ENCODE results near the gene NPIPB2. TPM values are rescaled to one million over a fixed set of nuclear protein-coding genes. Genes with fewer than 3 reads are reported as not detected.
"Not testable (repeated sequence)": the region's sequence is repeated elsewhere in the genome, so short reads cannot be mapped to it uniquely, and the experiment has no call there.

Gene NPIPB2
- total and polyA plus RNA-seq, 2 donors (not counting 1 experiment from before 2014, with no cell fraction given), result 1.2 to 3.3 TPM

DNA sequence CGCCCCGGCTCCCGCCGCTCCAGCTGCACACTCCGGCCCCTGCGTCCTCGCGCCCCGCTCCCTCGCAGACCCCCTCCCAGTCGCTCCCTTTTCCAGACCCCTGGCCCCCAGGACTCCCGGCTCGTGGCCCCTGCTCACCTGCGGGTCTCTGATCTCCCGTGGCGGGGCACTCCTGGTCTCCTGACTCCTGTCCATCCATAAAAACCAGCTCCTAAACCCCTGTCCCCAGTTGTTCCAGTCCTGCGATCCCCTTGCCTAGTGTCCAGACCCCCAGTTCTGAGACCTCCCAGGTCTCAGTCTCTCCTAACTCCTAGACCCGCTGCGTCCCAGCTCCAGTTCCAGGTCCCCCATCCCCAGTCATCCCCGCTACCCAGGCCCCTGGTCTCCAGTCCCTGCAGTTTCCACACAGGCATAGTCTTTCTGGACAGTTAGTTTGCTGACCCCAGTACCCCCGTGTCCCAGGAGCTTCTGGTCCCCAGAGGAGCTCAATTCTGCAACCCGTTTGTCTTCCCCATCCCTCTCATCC is 35.1 kb upstream of the NPIPB2 start:
- Histone ChIP-seq H3K27me3 (ENCODE audit: control insufficient read depth, insufficient read depth, low read length) (no peaks in the 10 kb centered on the region), H3K4me1 (ENCODE audit: control insufficient read depth, extremely low read depth, insufficient read depth, low read length) (no peaks in the 10 kb centered on the region), H3K9me3 (ENCODE audit: control insufficient read depth, insufficient read depth, low read depth, low read length) (no peaks in the 10 kb centered on the region), H3K36me3 (ENCODE audit: control insufficient read depth, insufficient read depth, low read length) (no peaks in the 10 kb centered on the region), H4K20me1 (ENCODE audit: control insufficient read depth, extremely low read depth, insufficient read depth, low read length) (no peaks in the 10 kb centered on the region), H3K4me2 (ENCODE audit: extremely low read depth, insufficient read depth, low read length) (peak overlapping the region; percentile 61), H2AFZ (ENCODE audit: low read length) (peak overlapping the region; percentile 50), H3K79me2 (ENCODE audit: control insufficient read depth, insufficient read depth, low read length) (peaks cover 13% of the 10 kb centered on the region), H3K27ac (ENCODE audit: insufficient read depth, low read length) (peak overlapping the region; percentile 35), H3K4me3 (replicated peaks in 1 of 4; ENCODE audit: control extremely low read depth in 1 of 4, insufficient read depth in 1 of 4, low read depth in 3 of 4, low read length in 4 of 4) (peak overlapping the region; percentile 86 to 97 (median 92)), H3K9ac (ENCODE audit: insufficient read depth, low read length) (peak overlapping the region; percentile 76)
- no peak for DNase-seq (ENCODE audit: low read depth in 2 of 2)
- TF ChIP-seq, protein P1, sequence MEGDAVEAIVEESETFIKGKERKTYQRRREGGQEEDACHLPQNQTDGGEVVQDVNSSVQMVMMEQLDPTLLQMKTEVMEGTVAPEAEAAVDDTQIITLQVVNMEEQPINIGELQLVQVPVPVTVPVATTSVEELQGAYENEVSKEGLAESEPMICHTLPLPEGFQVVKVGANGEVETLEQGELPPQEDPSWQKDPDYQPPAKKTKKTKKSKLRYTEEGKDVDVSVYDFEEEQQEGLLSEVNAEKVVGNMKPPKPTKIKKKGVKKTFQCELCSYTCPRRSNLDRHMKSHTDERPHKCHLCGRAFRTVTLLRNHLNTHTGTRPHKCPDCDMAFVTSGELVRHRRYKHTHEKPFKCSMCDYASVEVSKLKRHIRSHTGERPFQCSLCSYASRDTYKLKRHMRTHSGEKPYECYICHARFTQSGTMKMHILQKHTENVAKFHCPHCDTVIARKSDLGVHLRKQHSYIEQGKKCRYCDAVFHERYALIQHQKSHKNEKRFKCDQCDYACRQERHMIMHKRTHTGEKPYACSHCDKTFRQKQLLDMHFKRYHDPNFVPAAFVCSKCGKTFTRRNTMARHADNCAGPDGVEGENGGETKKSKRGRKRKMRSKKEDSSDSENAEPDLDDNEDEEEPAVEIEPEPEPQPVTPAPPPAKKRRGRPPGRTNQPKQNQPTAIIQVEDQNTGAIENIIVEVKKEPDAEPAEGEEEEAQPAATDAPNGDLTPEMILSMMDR (conservative IDR thresholded peaks at IDR 0.05 in 1 of 2, IDR thresholded peaks at IDR 0.05 in 1 of 2; ENCODE audit: low read depth in 1 of 2, low read length in 2 of 2), result no peak

DNA sequence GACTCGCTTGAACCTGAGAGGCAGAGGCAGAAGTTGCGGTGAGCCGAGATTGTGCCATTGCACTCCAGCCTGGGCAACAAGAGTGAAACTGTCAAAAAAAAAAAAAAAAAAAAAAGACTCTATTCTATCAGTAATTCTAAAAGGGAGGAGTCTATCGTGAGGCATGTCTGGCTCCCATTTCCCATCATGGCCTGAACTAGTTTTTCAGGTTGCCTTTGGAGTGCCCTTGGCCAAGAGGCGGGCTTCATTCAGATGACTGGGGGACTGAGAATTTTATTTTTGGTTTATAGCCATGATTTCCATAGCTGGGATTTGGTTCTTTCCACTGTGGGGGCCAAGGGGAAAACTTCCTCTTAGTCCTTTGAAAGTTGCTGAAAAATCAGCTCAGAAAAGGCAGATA is 31.2 kb upstream of the NPIPB2 start:
- Histone ChIP-seq H3K9me3 (ENCODE audit: control insufficient read depth, insufficient read depth, low read depth, low read length) (no peaks in the 10 kb centered on the region), H3K4me1 (ENCODE audit: control insufficient read depth, extremely low read depth, insufficient read depth, low read length) (no peaks in the 10 kb centered on the region), H3K79me2 (ENCODE audit: control insufficient read depth, insufficient read depth, low read length) (peaks cover 6% of the 10 kb centered on the region), H3K4me2 (ENCODE audit: extremely low read depth, insufficient read depth, low read length) (no peak overlapping the region), H3K9ac (ENCODE audit: insufficient read depth, low read length) (no peak overlapping the region), H3K4me3 (replicated peaks in 1 of 4; ENCODE audit: control extremely low read depth in 1 of 4, insufficient read depth in 1 of 4, low read depth in 3 of 4, low read length in 4 of 4) (no peak overlapping the region), H2AFZ (ENCODE audit: low read length) (no peak overlapping the region), H3K27me3 (ENCODE audit: control insufficient read depth, insufficient read depth, low read length) (no peaks in the 10 kb centered on the region), H3K36me3 (ENCODE audit: control insufficient read depth, insufficient read depth, low read length) (no peaks in the 10 kb centered on the region), H3K27ac (ENCODE audit: insufficient read depth, low read length) (no peak overlapping the region), H4K20me1 (ENCODE audit: control insufficient read depth, extremely low read depth, insufficient read depth, low read length) (no peaks in the 10 kb centered on the region)
- no peak for DNase-seq (ENCODE audit: low read depth in 2 of 2)
- TF ChIP-seq, protein P1 (conservative IDR thresholded peaks at IDR 0.05 in 1 of 2, IDR thresholded peaks at IDR 0.05 in 1 of 2; ENCODE audit: low read depth in 1 of 2, low read length in 2 of 2), result no peak
- TF ChIP-seq EZH2 (IDR thresholded peaks at IDR 0.05; ENCODE audit: low read length, missing control alignments), result no peak

DNA sequence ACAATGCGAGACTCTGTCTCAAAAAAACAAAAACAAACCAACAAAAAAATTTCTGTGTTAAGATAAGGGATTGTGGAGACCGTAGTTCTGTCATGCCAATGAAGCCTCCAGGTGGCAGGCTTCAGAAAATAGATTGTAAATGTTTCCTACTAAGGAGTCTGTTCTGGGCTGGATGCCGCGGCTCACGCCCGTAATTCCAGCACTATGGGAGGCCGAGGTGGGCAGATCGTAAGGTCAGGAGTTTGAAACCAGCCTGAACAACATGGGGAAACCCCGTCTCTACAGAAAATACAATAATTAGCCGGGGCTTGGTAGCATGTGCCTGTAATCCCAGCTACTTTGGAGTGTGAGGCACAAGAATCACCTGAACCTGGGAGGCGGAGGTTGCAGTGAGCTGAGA is 30.3 kb upstream of the NPIPB2 start:
- Histone ChIP-seq H3K9ac (ENCODE audit: insufficient read depth, low read length) (no peak overlapping the region), H3K36me3 (ENCODE audit: control insufficient read depth, insufficient read depth, low read length) (no peaks in the 10 kb centered on the region), H3K27ac (ENCODE audit: insufficient read depth, low read length) (no peak overlapping the region), H4K20me1 (ENCODE audit: control insufficient read depth, extremely low read depth, insufficient read depth, low read length) (no peaks in the 10 kb centered on the region), H3K4me3 (replicated peaks in 1 of 4; ENCODE audit: control extremely low read depth in 1 of 4, insufficient read depth in 1 of 4, low read depth in 3 of 4, low read length in 4 of 4) (no peak overlapping the region), H3K79me2 (ENCODE audit: control insufficient read depth, insufficient read depth, low read length) (peaks cover 4% of the 10 kb centered on the region), H2AFZ (ENCODE audit: low read length) (no peak overlapping the region), H3K9me3 (ENCODE audit: control insufficient read depth, insufficient read depth, low read depth, low read length) (no peaks in the 10 kb centered on the region), H3K4me2 (ENCODE audit: extremely low read depth, insufficient read depth, low read length) (no peak overlapping the region), H3K27me3 (ENCODE audit: control insufficient read depth, insufficient read depth, low read length) (no peaks in the 10 kb centered on the region), H3K4me1 (ENCODE audit: control insufficient read depth, extremely low read depth, insufficient read depth, low read length) (no peaks in the 10 kb centered on the region)
- DNase-seq (ENCODE audit: low read depth in 2 of 2), result no peak
- TF ChIP-seq, protein P1 (conservative IDR thresholded peaks at IDR 0.05 in 1 of 2, IDR thresholded peaks at IDR 0.05 in 1 of 2; ENCODE audit: low read depth in 1 of 2, low read length in 2 of 2), result peak; percentile 8 to 14
- TF ChIP-seq EZH2 (IDR thresholded peaks at IDR 0.05; ENCODE audit: low read length, missing control alignments), result no peak

DNA sequence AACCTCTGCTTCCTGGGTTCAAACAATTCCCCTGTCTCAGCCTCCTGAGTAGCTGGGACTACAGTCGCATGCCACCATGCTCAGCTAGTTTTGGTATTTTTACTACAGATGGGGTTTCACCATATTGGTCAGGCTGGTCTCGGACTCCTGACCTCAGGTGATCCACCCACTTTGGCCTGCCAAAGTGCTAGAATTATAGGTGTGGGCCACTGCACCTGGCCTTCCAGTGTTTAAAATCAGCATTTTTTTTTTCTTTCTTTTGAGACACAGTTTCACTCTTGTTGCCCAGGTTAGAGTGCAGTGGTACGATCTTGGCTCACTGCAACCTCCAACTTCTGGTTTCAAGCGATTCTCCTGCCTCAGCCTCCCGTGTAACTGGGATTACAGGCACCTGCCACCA is 28.4 kb upstream of the NPIPB2 start:
- not testable (repeated sequence) for H3K9me3 ChIP-seq (ENCODE audit: control insufficient read depth, insufficient read depth, low read depth, low read length); H3K27ac ChIP-seq (ENCODE audit: insufficient read depth, low read length); H3K4me3 ChIP-seq (replicated peaks in 1 of 4; ENCODE audit: control extremely low read depth in 1 of 4, insufficient read depth in 1 of 4, low read depth in 3 of 4, low read length in 4 of 4); H3K79me2 ChIP-seq (ENCODE audit: control insufficient read depth, insufficient read depth, low read length); H3K36me3 ChIP-seq (ENCODE audit: control insufficient read depth, insufficient read depth, low read length); DNase-seq (ENCODE audit: low read depth in 2 of 2); H3K9ac ChIP-seq (ENCODE audit: insufficient read depth, low read length); H2AFZ ChIP-seq (ENCODE audit: low read length); H3K4me2 ChIP-seq (ENCODE audit: extremely low read depth, insufficient read depth, low read length); H4K20me1 ChIP-seq (ENCODE audit: control insufficient read depth, extremely low read depth, insufficient read depth, low read length); H3K4me1 ChIP-seq (ENCODE audit: control insufficient read depth, extremely low read depth, insufficient read depth, low read length); H3K27me3 ChIP-seq (ENCODE audit: control insufficient read depth, insufficient read depth, low read length)

Measured in fibroblast of lung (primary cell).